ENCODE data around the gene DNAH8. TPM values are rescaled to one million over a fixed set of nuclear protein-coding genes. Genes with fewer than 3 reads are reported as not detected.

DNAH8 gene
- polyA plus RNA-seq, 1 of the 3 experiments (the other 2 are of a cell fraction): not detected

DNA sequence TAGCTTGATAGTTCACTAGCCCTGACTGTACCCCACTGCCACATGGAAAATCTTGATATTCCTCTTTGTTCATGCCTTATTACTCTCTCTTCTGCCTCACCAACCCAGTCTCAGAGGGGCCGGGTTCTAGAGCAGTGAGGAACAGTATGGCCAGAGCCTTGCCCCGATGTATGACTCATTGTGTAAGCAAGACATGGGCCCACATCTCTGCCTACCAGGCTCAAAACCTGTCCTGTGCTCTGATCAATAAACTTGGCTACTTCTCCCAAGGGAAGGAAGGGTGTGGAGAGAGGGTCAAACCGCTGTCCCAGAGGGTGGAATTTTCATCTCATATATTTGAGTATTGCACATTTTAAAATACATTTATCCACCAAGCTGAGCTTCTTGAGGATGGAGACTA, 91.7 kb downstream of the DNAH8 start (continued):
- TF ChIP-seq, protein P1, sequence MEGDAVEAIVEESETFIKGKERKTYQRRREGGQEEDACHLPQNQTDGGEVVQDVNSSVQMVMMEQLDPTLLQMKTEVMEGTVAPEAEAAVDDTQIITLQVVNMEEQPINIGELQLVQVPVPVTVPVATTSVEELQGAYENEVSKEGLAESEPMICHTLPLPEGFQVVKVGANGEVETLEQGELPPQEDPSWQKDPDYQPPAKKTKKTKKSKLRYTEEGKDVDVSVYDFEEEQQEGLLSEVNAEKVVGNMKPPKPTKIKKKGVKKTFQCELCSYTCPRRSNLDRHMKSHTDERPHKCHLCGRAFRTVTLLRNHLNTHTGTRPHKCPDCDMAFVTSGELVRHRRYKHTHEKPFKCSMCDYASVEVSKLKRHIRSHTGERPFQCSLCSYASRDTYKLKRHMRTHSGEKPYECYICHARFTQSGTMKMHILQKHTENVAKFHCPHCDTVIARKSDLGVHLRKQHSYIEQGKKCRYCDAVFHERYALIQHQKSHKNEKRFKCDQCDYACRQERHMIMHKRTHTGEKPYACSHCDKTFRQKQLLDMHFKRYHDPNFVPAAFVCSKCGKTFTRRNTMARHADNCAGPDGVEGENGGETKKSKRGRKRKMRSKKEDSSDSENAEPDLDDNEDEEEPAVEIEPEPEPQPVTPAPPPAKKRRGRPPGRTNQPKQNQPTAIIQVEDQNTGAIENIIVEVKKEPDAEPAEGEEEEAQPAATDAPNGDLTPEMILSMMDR (IDR thresholded peaks at IDR 0.05): no peak
- TF ChIP-seq POLR2AphosphoS5 (IDR thresholded peaks at IDR 0.05; ENCODE audit: low read depth, low read length): no peak
- no peak for TF ChIP-seq EZH2phosphoT487 (IDR thresholded peaks at IDR 0.05; ENCODE audit: borderline replicate concordance, low read depth)
- TF ChIP-seq SIN3A (IDR thresholded peaks at IDR 0.05; ENCODE audit: borderline replicate concordance, low read depth, low read length): no peak
- TF ChIP-seq, protein P2, sequence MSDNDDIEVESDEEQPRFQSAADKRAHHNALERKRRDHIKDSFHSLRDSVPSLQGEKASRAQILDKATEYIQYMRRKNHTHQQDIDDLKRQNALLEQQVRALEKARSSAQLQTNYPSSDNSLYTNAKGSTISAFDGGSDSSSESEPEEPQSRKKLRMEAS (IDR thresholded peaks at IDR 0.05; ENCODE audit: low read depth): no peak

DNA sequence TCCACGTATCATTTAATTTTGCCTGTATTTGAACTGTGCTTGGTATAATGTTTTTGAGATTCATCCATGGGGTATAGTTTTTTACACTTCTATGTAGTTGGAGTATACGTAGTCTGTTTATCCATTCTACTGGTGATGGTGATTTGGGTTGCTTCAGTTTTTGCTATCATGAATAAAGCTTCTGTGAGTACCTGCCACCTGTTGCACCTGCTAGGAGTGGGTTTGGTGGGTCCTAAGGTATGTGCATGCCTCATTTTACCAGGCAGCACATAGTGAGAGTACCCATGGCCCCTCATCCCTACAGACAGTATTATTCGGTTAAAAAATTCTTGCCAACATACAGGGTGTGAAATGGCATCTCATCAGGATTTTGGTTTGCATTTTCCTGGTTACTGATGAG, 92.9 kb downstream of the DNAH8 start:
- Histone ChIP-seq H3K36me3 (replicated peaks in 1 of 2; ENCODE audit: control insufficient read depth in 1 of 2, insufficient read depth in 2 of 2, low read length in 1 of 2) (no peaks in the 10 kb centered on the region), H3K9ac (no peak overlapping the region), H3F3A (replicated peaks; ENCODE audit: insufficient read depth) (no peaks in the 10 kb centered on the region), H4K20me1 (ENCODE audit: insufficient read depth) (no peaks in the 10 kb centered on the region), H3K27ac (ENCODE audit: low read depth in 2 of 2, low read length in 1 of 2) (no peak overlapping the region), H3K9me2 (no peaks in the 10 kb centered on the region), H3K4me1 (ENCODE audit: control insufficient read depth in 1 of 2, insufficient read depth in 2 of 2, low read depth in 1 of 2, low read length in 1 of 2) (peaks cover 0 to 12% of the 10 kb centered on the region in 2 experiments; a peak in 2 of 4 replicates), H3K4me3 (ENCODE audit: low read depth in 2 of 2, low read length in 1 of 2) (no peak overlapping the region), H3K9me3 (no peaks in the 10 kb centered on the region), H3K27me3 (ENCODE audit: insufficient read depth) (no peaks in the 10 kb centered on the region), H2AFZ (ENCODE audit: low read depth) (no peak overlapping the region), H3K4me2 (no peak overlapping the region), H3K79me2 (ENCODE audit: insufficient read depth) (no peaks in the 10 kb centered on the region)
- no peak for DNase-seq
- 36% methylated on average over 3 of the region's 3 CpGs for WGBS (ENCODE audit: low lambda C conversion rate)
- CTCF ChIA-PET: no interaction called here
- POLR2A ChIA-PET: no interaction called here
- TF ChIP-seq, protein P3, sequence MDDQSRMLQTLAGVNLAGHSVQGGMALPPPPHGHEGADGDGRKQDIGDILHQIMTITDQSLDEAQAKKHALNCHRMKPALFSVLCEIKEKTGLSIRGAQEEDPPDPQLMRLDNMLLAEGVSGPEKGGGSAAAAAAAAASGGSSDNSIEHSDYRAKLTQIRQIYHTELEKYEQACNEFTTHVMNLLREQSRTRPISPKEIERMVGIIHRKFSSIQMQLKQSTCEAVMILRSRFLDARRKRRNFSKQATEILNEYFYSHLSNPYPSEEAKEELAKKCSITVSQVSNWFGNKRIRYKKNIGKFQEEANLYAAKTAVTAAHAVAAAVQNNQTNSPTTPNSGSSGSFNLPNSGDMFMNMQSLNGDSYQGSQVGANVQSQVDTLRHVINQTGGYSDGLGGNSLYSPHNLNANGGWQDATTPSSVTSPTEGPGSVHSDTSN (IDR thresholded peaks at IDR 0.05): no peak
- TF ChIP-seq JUND (IDR thresholded peaks at IDR 0.05) (no peak), NRF1 (IDR thresholded peaks at IDR 0.05; ENCODE audit: low read depth, low read length) (no peak), SMC3 (IDR thresholded peaks at IDR 0.05; ENCODE audit: low read depth, low read length) (no peak), RFX5 (IDR thresholded peaks at IDR 0.05; ENCODE audit: low read length) (no peak), TAF1 (IDR thresholded peaks at IDR 0.05; ENCODE audit: borderline replicate concordance, low read depth, low read length) (no peak), MXI1 (IDR thresholded peaks at IDR 0.05; ENCODE audit: low read depth, low read length) (no peak), RCOR1 (IDR thresholded peaks at IDR 0.05; ENCODE audit: low read length) (no peak), TCF12 (IDR thresholded peaks at IDR 0.05) (no peak)
- TF ChIP-seq, protein P4, sequence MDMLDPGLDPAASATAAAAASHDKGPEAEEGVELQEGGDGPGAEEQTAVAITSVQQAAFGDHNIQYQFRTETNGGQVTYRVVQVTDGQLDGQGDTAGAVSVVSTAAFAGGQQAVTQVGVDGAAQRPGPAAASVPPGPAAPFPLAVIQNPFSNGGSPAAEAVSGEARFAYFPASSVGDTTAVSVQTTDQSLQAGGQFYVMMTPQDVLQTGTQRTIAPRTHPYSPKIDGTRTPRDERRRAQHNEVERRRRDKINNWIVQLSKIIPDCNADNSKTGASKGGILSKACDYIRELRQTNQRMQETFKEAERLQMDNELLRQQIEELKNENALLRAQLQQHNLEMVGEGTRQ (IDR thresholded peaks at IDR 0.05; ENCODE audit: borderline replicate concordance, low read depth, low read length): no peak
- TF ChIP-seq, protein P5, sequence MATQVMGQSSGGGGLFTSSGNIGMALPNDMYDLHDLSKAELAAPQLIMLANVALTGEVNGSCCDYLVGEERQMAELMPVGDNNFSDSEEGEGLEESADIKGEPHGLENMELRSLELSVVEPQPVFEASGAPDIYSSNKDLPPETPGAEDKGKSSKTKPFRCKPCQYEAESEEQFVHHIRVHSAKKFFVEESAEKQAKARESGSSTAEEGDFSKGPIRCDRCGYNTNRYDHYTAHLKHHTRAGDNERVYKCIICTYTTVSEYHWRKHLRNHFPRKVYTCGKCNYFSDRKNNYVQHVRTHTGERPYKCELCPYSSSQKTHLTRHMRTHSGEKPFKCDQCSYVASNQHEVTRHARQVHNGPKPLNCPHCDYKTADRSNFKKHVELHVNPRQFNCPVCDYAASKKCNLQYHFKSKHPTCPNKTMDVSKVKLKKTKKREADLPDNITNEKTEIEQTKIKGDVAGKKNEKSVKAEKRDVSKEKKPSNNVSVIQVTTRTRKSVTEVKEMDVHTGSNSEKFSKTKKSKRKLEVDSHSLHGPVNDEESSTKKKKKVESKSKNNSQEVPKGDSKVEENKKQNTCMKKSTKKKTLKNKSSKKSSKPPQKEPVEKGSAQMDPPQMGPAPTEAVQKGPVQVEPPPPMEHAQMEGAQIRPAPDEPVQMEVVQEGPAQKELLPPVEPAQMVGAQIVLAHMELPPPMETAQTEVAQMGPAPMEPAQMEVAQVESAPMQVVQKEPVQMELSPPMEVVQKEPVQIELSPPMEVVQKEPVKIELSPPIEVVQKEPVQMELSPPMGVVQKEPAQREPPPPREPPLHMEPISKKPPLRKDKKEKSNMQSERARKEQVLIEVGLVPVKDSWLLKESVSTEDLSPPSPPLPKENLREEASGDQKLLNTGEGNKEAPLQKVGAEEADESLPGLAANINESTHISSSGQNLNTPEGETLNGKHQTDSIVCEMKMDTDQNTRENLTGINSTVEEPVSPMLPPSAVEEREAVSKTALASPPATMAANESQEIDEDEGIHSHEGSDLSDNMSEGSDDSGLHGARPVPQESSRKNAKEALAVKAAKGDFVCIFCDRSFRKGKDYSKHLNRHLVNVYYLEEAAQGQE (IDR thresholded peaks at IDR 0.05; ENCODE audit: low read depth, low read length): no peak
- TF ChIP-seq, protein P6, sequence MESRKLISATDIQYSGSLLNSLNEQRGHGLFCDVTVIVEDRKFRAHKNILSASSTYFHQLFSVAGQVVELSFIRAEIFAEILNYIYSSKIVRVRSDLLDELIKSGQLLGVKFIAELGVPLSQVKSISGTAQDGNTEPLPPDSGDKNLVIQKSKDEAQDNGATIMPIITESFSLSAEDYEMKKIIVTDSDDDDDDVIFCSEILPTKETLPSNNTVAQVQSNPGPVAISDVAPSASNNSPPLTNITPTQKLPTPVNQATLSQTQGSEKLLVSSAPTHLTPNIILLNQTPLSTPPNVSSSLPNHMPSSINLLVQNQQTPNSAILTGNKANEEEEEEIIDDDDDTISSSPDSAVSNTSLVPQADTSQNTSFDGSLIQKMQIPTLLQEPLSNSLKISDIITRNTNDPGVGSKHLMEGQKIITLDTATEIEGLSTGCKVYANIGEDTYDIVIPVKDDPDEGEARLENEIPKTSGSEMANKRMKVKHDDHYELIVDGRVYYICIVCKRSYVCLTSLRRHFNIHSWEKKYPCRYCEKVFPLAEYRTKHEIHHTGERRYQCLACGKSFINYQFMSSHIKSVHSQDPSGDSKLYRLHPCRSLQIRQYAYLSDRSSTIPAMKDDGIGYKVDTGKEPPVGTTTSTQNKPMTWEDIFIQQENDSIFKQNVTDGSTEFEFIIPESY (IDR thresholded peaks at IDR 0.05; ENCODE audit: borderline replicate concordance, low read depth): no peak
- TF ChIP-seq, protein P2 (IDR thresholded peaks at IDR 0.05; ENCODE audit: low read depth): no peak
